Breast epithelium (tissue), 4 donors: Measurements from ENCODE around the gene FUNDC2. TPM values are rescaled to one million over a fixed set of nuclear protein-coding genes. Genes with fewer than 3 reads are reported as not detected.
"Not testable (repeated sequence)": the region's sequence is repeated elsewhere in the genome, so short reads cannot be mapped to it uniquely, and the experiment has no call there.

Experiments
- DNase-seq, 2 donors: peaks; one replicate each; pipeline ENCODE4 v3.0.0-alpha.2; 2019; ENCODE audit warnings: low spot score in 2 of 2
- H3K27ac ChIP-seq, 2 donors: fragments of 200-600 bp; sonication (generic) in 1 of 2; one replicate each; pipeline ENCODE4 v1.5.1; 2016 to 2019; ENCODE audit warnings: mild to moderate bottlenecking in 1 of 2
- H3K27me3 ChIP-seq, 2 donors: fragments of 200-600 bp; sonication (generic) in 1 of 2; one replicate each; pipeline versions ENCODE4 v1.5.1 to v1.6.0; 2017 to 2019; ENCODE audit warnings: control low read depth in 1 of 2, mild to moderate bottlenecking in 1 of 2
- H3K36me3 ChIP-seq: fragments of 200-600 bp; one replicate; pipeline ENCODE4 v1.5.1; 2019
- H3K4me1 ChIP-seq, 2 donors: fragments of 200-600 bp; sonication (generic); one replicate each; pipeline ENCODE4 v1.5.1; 2016 to 2019; ENCODE audit warnings: control low read depth in 1 of 2
- H3K4me3 ChIP-seq, 3 donors: fragments of 200-600 bp; sonication (generic); 1 replicate in 2 of 3; 2 replicates in 1 of 3; pipeline ENCODE4 v1.5.1; 2016 to 2019; ENCODE audit warnings: mild to moderate bottlenecking in 3 of 3, moderate library complexity in 2 of 3
- H3K9me3 ChIP-seq, 2 donors: fragments of 200-600 bp; sonication (generic) in 1 of 2; one replicate each; pipeline ENCODE4 v1.5.1; 2016 to 2019; ENCODE audit warnings: control low read depth in 1 of 2
- POLR2A ChIP-seq: fragments of 450-650 bp; IDR thresholded peaks from one replicate; pipeline ENCODE4 v1.6.1; 2016; ENCODE audit warnings: antibody characterized with exemption, mild to moderate bottlenecking, moderate library complexity
- POLR2AphosphoS5 ChIP-seq, 3 donors: sonication (generic); formaldehyde crosslinking; IDR thresholded peaks; one replicate each; pipeline ENCODE4 v1.6.1; 2017; ENCODE audit warnings: antibody characterized with exemption in 3 of 3
- intact Hi-C: fragments of 100-400 bp; cut with DNase I; formaldehyde crosslinking; loops from one replicate; pipeline ENCODE4 v1.15.1; 2023; ENCODE audit warnings: low total_unique reads
- total RNA-seq, 3 donors: library from RNA; depleted of rRNA; stranded (reverse); fragments of >200 nt; gene quantifications; one replicate each; pipeline ENCODE4 v1.1.0, GENCODE V29; 2016
- TF ChIP-seq, protein P1 (sequence below), 3 donors: fragments of 450-650 bp; IDR thresholded peaks; one replicate each; pipeline ENCODE4 v1.5.1; 2016 to 2017; ENCODE audit warnings: antibody characterized with exemption in 3 of 3, mild to moderate bottlenecking in 3 of 3, moderate library complexity in 3 of 3

The FUNDC2 gene
- total RNA-seq, 3 donors from 2014 or later, result 76.7 to 99.0 (median 81.0) TPM

DNA sequence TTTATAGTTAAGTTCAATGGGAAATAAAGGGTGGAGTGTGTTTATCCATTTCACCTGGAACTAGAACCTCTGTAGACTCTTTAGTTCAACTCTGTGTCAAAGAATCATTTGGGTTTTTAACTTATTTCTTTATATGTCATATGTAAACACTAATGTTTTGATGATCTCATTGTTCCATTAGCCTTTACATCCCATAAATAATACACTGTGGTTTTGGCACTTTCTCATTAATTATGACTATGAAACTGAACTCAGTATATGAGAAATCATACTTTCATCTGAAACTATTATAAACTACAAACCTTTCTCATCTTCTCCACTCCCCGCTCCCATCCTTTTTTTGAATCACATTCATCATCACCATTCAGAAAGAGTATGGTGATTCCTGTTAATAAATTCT, 35.2 kb upstream of the FUNDC2 start:
- H3K4me1 ChIP-seq, result no peaks in the 10 kb centered on the region
- no peak for DNase-seq
- H3K27ac ChIP-seq, result no peak overlapping the region
- H3K36me3 ChIP-seq, result no peaks in the 10 kb centered on the region
- H3K4me3 ChIP-seq, result no peak overlapping the region
- H3K9me3 ChIP-seq, result no peaks in the 10 kb centered on the region
- intact Hi-C loops, result no loop called here
- TF ChIP-seq POLR2AphosphoS5 (IDR thresholded peaks at IDR 0.05) (no peak), POLR2A (no peak)
- TF ChIP-seq, protein P1, sequence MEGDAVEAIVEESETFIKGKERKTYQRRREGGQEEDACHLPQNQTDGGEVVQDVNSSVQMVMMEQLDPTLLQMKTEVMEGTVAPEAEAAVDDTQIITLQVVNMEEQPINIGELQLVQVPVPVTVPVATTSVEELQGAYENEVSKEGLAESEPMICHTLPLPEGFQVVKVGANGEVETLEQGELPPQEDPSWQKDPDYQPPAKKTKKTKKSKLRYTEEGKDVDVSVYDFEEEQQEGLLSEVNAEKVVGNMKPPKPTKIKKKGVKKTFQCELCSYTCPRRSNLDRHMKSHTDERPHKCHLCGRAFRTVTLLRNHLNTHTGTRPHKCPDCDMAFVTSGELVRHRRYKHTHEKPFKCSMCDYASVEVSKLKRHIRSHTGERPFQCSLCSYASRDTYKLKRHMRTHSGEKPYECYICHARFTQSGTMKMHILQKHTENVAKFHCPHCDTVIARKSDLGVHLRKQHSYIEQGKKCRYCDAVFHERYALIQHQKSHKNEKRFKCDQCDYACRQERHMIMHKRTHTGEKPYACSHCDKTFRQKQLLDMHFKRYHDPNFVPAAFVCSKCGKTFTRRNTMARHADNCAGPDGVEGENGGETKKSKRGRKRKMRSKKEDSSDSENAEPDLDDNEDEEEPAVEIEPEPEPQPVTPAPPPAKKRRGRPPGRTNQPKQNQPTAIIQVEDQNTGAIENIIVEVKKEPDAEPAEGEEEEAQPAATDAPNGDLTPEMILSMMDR (IDR thresholded peaks at IDR 0.05), result no peak
- H3K27me3 ChIP-seq, result no peaks in the 10 kb centered on the region

DNA sequence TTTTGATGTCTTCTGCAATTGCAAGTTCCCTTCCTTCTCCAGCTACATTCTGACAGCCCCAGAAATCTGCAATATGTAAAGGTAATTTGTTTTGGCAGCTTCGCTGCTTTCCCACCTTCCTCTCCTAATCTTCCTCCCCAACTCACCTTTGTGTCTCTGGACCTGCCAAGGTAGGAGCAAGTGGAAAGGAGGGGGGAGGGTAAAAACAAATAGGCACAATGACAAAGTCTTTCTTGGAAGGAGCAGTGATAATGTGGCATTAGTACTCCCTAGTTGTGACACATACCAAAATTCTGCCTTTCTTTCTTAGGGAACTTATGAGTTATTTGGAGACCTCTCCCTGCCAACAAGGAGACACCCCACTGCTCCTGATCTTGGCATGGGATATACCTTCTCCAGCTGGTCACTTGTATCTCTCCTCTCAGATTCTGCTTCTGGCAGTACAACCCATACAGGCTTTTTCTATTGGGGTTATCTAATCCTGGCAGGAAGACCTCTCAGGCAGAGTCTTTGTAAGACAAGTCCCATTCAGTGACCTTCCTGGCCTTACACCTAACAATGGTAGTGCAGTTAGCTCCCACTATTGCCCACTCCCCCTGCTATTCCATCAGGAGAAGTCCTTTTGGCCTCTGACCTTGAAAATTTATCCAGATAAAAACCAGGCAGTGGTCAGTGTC, 28.3 kb upstream of the FUNDC2 start:
- Histone ChIP-seq H3K27ac (no peak overlapping the region), H3K4me3 (no peak overlapping the region), H3K36me3 (no peaks in the 10 kb centered on the region), H3K27me3 (no peaks in the 10 kb centered on the region), H3K4me1 (no peaks in the 10 kb centered on the region), H3K9me3 (no peaks in the 10 kb centered on the region)
- no peak for DNase-seq
- TF ChIP-seq POLR2AphosphoS5 (IDR thresholded peaks at IDR 0.05) (no peak), POLR2A (no peak)
- TF ChIP-seq, protein P1 (IDR thresholded peaks at IDR 0.05), result no peak
- intact Hi-C loops, result no loop called here

DNA sequence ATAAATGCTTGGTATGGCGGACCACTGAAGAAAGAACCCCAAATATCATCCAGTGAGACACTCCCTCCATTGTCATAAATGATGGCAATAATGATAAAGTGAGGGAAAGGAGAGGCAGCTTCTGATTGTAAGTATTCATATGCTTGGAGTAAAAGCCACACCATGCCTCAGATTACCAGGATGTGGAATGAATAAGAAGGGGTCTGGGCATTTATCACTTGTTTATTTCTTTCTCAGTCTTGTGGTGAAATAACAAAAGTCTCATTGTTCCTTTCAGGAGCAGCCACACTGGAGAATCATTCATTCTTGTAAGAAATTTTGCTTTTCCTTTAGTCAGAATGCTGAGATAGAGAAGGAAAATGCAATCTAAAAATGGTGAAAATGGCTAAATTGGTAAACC, 25.8 kb upstream of the FUNDC2 start:
- intact Hi-C loops, result no loop called here
- no peak for DNase-seq
- H3K9me3 ChIP-seq, result no peaks in the 10 kb centered on the region
- H3K4me3 ChIP-seq, result no peak overlapping the region
- no peaks in the 10 kb centered on the region for H3K36me3 ChIP-seq
- no peak overlapping the region for H3K27ac ChIP-seq
- no peak for TF ChIP-seq POLR2AphosphoS5 (IDR thresholded peaks at IDR 0.05)
- TF ChIP-seq, protein P1 (IDR thresholded peaks at IDR 0.05), result no peak
- no peak for TF ChIP-seq POLR2A
- no peaks in the 10 kb centered on the region for H3K27me3 ChIP-seq
- H3K4me1 ChIP-seq, result no peaks in the 10 kb centered on the region

DNA sequence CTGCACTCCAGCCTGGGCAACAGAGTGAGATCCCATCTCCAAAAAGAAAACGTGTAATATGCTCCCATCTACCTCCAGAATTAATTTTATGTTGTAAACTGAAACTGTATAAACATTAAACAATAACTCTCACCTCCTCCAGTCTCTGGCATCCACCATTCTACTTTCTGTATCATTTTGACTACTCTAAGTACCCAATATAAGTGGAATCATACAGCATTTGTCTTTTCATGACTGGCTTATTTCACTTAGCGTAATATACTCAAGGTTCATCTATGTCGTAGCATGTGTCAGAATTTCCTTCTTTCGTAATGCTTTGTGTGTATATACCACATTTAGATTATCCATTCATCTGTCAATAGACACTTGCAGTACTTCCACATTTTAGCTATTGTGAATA, 24.8 kb upstream of the FUNDC2 start:
- no peak for TF ChIP-seq POLR2AphosphoS5 (IDR thresholded peaks at IDR 0.05)
- H3K4me1 ChIP-seq, result no peaks in the 10 kb centered on the region
- no peak overlapping the region for H3K27ac ChIP-seq
- intact Hi-C loops, result no loop called here
- H3K27me3 ChIP-seq, result no peaks in the 10 kb centered on the region
- no peak for DNase-seq
- H3K36me3 ChIP-seq, result no peaks in the 10 kb centered on the region
- H3K9me3 ChIP-seq, result no peaks in the 10 kb centered on the region
- H3K4me3 ChIP-seq, result no peak overlapping the region

DNA sequence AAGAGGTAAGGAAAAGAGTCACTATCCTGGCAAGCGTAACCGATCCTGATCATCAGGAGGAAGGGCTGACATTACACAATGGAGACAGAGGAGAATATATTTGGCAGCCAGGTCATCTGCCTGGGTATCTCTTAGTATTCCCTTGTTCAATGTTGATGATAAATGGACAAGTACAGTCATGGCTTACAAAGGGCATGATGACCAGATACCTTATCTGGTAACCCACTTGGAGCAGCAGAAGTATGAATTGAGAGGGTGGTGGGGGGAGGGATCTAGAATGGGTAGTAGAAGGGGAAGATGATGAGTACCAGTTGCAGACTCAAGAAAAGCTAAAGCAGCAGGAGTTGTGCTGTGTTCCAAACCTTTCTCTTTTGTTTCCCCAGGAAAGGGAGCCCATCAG, 21.5 kb upstream of the FUNDC2 start:
- H3K4me1 ChIP-seq, result no peaks in the 10 kb centered on the region
- TF ChIP-seq, protein P1 (IDR thresholded peaks at IDR 0.05), result no peak
- TF ChIP-seq POLR2A (no peak), POLR2AphosphoS5 (IDR thresholded peaks at IDR 0.05) (no peak)
- H3K36me3 ChIP-seq, result no peaks in the 10 kb centered on the region
- H3K4me3 ChIP-seq, result no peak overlapping the region
- H3K27ac ChIP-seq, result no peak overlapping the region
- intact Hi-C loops, result no loop called here
- H3K9me3 ChIP-seq, result no peaks in the 10 kb centered on the region
- no peaks in the 10 kb centered on the region for H3K27me3 ChIP-seq
- no peak for DNase-seq

DNA sequence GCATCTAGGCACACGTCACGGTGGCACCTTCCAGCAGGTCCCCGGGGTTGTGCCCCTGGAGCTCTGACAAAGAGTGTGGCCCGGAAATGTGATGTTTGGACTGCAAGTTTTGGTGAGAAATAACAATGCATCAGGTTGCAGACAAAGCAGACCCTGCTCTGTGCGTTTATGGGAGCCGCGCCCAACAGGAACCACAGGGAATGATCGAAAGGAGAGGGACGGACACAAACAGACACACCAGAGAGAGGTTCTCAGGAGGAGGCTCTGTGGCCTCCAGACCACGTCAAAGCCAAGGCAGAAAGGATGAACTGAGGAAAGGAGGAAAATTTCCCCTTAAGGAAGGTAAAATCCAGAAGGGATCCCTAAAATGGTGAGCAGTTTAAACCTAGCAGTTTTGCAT, 20.3 kb upstream of the FUNDC2 start:
- H3K4me1 ChIP-seq, DNase-seq, H3K9me3 ChIP-seq, intact Hi-C loops, H3K4me3 ChIP-seq, H3K27ac ChIP-seq, H3K27me3 ChIP-seq, H3K36me3 ChIP-seq: not testable (repeated sequence)

DNA sequence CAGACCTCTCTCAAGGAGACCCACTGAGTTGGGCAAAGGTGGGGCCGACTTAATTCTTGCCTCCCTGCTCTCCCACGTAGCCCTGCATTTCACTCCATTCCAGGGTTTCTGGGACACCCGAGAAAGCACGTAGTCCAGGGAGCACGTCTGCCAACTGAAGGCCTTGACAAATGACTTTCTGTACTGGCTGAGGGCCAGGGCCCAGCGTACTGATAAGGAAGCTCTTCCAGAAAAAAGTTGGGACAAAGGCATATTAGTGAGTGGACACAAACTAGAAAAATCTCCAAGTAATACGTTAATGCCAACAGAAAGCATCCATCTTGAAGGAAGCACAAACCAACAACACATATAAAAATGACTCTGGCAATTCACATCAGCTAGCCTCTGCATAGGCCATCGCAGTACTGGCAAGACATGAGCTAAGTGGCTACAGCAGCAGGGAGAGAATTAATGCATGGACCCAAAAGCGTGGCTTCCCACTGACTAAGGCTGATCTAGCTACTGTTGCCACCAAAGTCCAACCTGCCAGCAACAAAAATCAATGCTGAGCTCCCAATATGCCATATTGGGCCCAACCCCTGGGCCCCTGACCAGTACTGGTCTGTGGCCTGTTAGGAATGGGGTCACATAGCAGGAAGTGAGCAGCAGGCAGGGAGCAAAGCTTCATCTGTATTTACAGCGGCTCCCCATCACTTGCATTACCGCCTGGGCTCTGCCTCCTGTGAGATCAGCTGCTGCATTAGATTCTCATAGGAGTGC, 19.6 kb upstream of the FUNDC2 start:
- DNase-seq, H3K36me3 ChIP-seq, H3K4me3 ChIP-seq, H3K27me3 ChIP-seq, intact Hi-C loops, H3K9me3 ChIP-seq, H3K4me1 ChIP-seq: not testable (repeated sequence)
- peak overlapping the region in 1 of 2 donors; percentile 48 for H3K27ac ChIP-seq

DNA sequence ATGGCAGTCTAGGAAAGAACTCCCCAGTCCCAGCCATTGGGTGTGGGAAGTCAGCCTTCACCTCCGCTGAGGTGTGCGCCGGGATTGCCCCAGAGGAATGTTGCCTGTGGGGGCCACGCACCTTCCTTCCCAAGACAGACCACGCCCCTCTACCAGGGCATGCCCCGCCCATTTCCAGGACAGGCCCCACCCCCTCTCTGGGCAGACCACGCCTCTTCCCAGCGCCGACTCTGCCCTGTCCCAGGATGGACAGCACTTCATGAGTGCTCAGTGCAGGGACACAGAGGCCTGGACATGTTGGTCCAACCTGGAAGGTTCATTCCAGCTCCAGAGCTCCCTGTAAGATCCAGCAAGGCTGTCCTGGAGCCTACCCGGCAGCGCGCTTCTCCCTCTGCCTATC, 18.1 kb upstream of the FUNDC2 start:
- H3K27me3 ChIP-seq, DNase-seq, intact Hi-C loops, H3K27ac ChIP-seq, H3K4me3 ChIP-seq, H3K36me3 ChIP-seq, H3K9me3 ChIP-seq, H3K4me1 ChIP-seq: not testable (repeated sequence)
